ENCODE data around the gene C1orf226.
A peak's percentile ranks its signal among the peaks of the same experiment; 100 is the strongest.

The C1orf226 gene, protein sequence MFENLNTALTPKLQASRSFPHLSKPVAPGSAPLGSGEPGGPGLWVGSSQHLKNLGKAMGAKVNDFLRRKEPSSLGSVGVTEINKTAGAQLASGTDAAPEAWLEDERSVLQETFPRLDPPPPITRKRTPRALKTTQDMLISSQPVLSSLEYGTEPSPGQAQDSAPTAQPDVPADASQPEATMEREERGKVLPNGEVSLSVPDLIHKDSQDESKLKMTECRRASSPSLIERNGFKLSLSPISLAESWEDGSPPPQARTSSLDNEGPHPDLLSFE

DNA sequence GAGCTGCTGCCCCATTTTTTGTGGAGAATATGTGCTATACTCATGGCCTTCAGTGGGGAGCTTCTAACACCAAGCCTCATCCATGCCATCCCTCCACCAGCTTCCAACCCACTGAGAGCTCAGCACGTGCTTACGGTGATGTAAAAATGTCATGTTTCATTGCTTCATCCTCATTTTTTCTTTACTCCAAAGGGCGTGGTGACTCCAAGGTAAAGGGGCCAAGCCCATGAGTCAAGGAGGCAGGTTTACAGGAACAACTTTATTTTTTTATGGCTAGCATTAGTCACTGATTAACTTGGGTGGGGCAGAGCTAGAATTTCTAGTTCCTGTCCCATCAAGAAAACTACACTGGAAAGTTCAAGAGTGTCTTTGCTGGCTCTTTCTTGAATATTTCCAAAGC lies at the start of gene C1orf226:
C1orf226 (plus strand) TSS at position 346 of the 400 bp plus-strand sequence. CDS start 174 bp downstream, outside the sequence.
- peak within 1 kb of the TSS; percentile 95 for H3K27ac ChIP-seq
- DNase-seq (ENCODE audit: low spot score): peak; percentile 89
- CTCF ChIA-PET: interaction anchor here (0.6 to 1.7 kb wide), 4 partner anchors 9 to 325 kb away, joined by 3 to 9 read pairs (median 4); no protein-coding TSS in a partner anchor
- TF ChIP-seq, protein P1, sequence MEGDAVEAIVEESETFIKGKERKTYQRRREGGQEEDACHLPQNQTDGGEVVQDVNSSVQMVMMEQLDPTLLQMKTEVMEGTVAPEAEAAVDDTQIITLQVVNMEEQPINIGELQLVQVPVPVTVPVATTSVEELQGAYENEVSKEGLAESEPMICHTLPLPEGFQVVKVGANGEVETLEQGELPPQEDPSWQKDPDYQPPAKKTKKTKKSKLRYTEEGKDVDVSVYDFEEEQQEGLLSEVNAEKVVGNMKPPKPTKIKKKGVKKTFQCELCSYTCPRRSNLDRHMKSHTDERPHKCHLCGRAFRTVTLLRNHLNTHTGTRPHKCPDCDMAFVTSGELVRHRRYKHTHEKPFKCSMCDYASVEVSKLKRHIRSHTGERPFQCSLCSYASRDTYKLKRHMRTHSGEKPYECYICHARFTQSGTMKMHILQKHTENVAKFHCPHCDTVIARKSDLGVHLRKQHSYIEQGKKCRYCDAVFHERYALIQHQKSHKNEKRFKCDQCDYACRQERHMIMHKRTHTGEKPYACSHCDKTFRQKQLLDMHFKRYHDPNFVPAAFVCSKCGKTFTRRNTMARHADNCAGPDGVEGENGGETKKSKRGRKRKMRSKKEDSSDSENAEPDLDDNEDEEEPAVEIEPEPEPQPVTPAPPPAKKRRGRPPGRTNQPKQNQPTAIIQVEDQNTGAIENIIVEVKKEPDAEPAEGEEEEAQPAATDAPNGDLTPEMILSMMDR (conservative IDR thresholded peaks at IDR 0.05; ENCODE audit: low read depth): no peak
- POLR2A ChIA-PET (ENCODE audit: low non-redundant PET): no interaction called here

DNA sequence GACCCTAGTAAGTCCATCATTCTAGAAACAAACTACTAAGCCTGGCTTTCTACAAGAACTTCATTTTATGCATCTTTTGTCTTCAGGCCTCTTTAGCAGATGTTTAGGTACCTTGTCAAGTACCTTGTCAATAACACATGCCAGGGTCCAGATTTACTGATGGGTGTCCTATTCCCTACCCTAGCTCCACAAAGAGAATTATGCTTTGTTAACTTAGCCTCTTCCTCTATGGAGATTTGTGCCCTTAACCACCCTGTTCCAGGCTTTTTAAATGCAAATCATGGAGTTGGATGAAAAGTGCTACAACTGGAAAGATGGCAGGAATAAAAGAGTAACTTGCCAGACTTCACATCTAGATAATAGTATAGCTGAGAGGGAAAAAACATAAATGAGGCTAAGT lies 47.5 kb upstream of the C1orf226 start:
- CTCF ChIA-PET: no interaction called here
- DNase-seq (ENCODE audit: low spot score): no peak
- TF ChIP-seq, protein P1 (conservative IDR thresholded peaks at IDR 0.05; ENCODE audit: low read depth): no peak
- POLR2A ChIA-PET (ENCODE audit: low non-redundant PET): no interaction called here
- no peak overlapping the region for H3K27ac ChIP-seq

DNA sequence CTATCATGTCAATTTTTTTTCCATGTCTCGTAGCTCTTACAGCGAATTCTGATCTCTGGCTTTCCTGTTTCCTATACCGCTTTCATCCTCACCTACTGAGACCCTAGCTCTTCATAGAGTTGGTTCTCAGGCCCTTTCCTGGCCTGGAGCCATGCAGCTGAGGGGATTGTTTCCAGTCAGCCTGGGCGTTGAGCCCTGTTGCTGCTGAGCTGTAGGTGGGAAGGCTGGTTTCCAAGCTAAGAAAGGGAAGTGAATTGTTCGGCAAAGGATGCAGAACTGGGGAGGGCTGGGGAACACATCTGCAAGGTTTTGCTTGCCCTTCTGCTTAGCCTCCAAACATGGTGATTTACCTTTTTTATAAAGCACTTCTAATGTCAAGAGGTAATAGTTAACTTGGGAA lies 46.4 kb upstream of the C1orf226 start:
- no peak overlapping the region for H3K27ac ChIP-seq
- ChIA-PET CTCF (no interaction called here), POLR2A (ENCODE audit: low non-redundant PET) (no interaction called here)
- TF ChIP-seq, protein P1 (conservative IDR thresholded peaks at IDR 0.05; ENCODE audit: low read depth): no peak
- DNase-seq (ENCODE audit: low spot score): no peak

DNA sequence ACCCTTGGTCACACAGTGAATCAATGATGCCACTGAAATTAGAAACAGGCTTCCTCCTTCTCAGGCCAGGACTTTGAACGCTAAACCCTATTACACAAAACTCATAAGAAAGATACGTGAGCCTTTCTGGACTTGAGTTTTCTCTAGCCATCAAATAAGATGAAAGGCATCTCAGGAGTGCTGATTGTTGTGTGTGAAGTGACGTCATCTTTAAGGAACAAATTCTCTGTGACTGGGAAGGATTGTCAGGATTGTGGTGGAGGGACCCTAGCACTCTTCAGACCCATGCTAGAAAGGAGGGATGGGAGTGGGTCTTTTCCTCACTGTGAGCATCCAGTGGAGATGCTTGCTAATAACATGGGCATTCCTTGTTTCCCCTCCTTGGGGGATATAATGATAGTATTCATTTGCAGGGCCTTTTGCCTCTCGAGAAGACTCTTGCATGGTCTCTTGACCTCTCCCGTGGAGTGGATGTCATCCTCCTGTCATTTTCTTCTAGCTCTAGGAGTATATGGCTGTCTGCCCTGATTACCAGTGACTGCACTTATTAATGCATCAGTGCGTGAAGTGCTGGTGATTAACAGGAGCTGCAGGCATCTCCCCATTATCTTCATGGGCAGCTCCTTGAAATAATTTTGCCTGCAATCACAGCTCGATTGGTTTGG lies 44.8 kb upstream of the C1orf226 start:
- TF ChIP-seq, protein P1 (conservative IDR thresholded peaks at IDR 0.05; ENCODE audit: low read depth): no peak
- CTCF ChIA-PET: no interaction called here
- H3K27ac ChIP-seq: no peak overlapping the region
- DNase-seq (ENCODE audit: low spot score): no peak
- POLR2A ChIA-PET (ENCODE audit: low non-redundant PET): no interaction called here

DNA sequence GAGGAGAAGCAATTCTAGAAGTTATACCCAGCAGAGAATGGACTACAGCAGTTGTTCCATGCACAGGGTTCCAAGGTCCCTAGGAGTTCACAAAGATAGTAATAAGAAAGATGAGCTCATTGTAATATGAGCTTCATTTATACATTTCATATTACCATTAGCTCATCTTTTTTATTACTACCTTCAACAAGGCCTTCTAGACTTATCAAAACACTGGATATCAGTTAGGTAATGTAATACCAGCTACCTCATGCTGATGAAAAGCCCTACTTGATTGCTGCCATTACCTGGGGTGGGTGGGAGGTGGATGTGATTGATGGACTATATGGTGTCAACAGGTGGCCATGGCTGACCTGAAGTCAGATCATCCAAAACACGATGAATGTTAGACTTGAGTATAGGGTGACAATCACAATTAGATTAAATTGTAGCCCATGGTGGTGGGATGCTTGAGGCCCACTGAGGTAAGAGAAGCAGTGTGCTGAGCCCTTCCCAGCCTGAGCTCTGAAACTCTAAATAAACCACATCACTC lies 39.0 kb upstream of the C1orf226 start:
- TF ChIP-seq, protein P1 (conservative IDR thresholded peaks at IDR 0.05; ENCODE audit: low read depth): no peak
- DNase-seq (ENCODE audit: low spot score): no peak
- no peak overlapping the region for H3K27ac ChIP-seq
- ChIA-PET POLR2A (ENCODE audit: low non-redundant PET) (no interaction called here), CTCF (no interaction called here)

DNA sequence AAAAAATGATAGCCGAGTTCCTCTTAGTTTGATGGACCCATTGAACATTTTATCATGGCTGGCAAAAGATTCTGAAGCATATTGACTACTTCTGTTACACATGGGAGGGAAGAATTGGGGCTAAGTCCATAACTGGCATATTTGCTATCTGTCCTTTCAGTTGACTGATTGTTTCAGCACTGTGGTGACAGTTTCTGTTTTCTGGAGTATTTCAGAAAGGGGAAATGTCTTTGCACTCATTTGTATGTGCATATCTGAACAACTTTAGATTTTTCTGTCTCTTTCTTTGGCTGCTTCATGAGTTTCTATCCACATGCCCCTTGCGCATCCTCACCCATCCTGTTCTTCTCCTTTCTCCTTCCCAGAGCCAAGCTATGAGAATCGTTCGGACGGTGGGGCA lies 38.1 kb upstream of the C1orf226 start:
- CTCF ChIA-PET: no interaction called here
- POLR2A ChIA-PET (ENCODE audit: low non-redundant PET): no interaction called here
- no peak overlapping the region for H3K27ac ChIP-seq
- DNase-seq (ENCODE audit: low spot score): no peak
- TF ChIP-seq, protein P1 (conservative IDR thresholded peaks at IDR 0.05; ENCODE audit: low read depth): no peak

Measured in RWPE1 (cell line).